Keratinocyte (primary cell): ENCODE results near the gene IL1A. TPM values are rescaled to one million over a fixed set of nuclear protein-coding genes. Genes with fewer than 3 reads are reported as not detected.

Source experiments
- DNase-seq: peaks from one replicate; pipeline ENCODE4 v3.0.0-alpha.2; 2011; ENCODE audit warnings: low read depth, missing footprints, low spot score
- FAIRE-seq: peaks from 2 replicates; lab custom pipeline; 2011; peaks lifted over from hg19 to GRCh38; lab: Jason Lieb, UNC
- H2AFZ ChIP-seq: 2 replicates; pipeline ENCODE4 v1.6.0; 2012; ENCODE audit warnings: low read length, control low read depth, inconsistent platforms; ENCODE audit not compliant: control insufficient read depth
- H3K27ac ChIP-seq: 2 replicates; pipeline ENCODE4 v1.5.1; 2011; ENCODE audit warnings: low read length; ENCODE audit not compliant: control insufficient read depth, insufficient read depth
- H3K27me3 ChIP-seq: 3 replicates; pipeline ENCODE4 v1.6.0; 2011; ENCODE audit warnings: low read length; ENCODE audit not compliant: control insufficient read depth, insufficient read depth; ENCODE audit errors: extremely low read depth
- H3K36me3 ChIP-seq, 2 experiments: 2 replicates in 1 of 2; 3 replicates in 1 of 2; pipeline ENCODE4 v1.5.1; 2011; ENCODE audit warnings: low read length in 2 of 2, mild to moderate bottlenecking in 1 of 2; ENCODE audit not compliant: control insufficient read depth in 2 of 2, insufficient read depth in 2 of 2; ENCODE audit errors: extremely low read depth in 1 of 2
- H3K4me1 ChIP-seq: 3 replicates; pipeline ENCODE4 v1.5.1; 2011; ENCODE audit warnings: low read length; ENCODE audit not compliant: control insufficient read depth, insufficient read depth; ENCODE audit errors: extremely low read depth
- H3K4me2 ChIP-seq: 3 replicates; pipeline ENCODE4 v1.6.0; 2011; ENCODE audit warnings: low read depth, low read length; ENCODE audit not compliant: control insufficient read depth, insufficient read depth; ENCODE audit errors: extremely low read depth
- H3K4me3 ChIP-seq, 3 experiments: fragments of 200-600 bp in 1 of 3; sonication (generic) in 1 of 3; 2 replicates in 2 of 3; 3 replicates in 1 of 3; pipeline ENCODE4 v1.5.1; 2011 to 2016; ENCODE audit warnings: low read length in 3 of 3, mild to moderate bottlenecking in 3 of 3, control low read depth in 2 of 3, inconsistent platforms in 1 of 3, low read depth in 1 of 3, mixed read lengths in 1 of 3, mixed run types in 1 of 3, moderate library complexity in 1 of 3; ENCODE audit not compliant: control insufficient read depth in 2 of 3, insufficient read depth in 2 of 3; ENCODE audit errors: extremely low read depth in 1 of 3
- H3K79me2 ChIP-seq: 2 replicates; pipeline ENCODE4 v1.6.0; 2012; ENCODE audit warnings: low read length; ENCODE audit not compliant: control insufficient read depth, insufficient read depth
- H3K9ac ChIP-seq: 3 replicates; pipeline ENCODE4 v1.6.0; 2011; ENCODE audit warnings: low read length; ENCODE audit not compliant: control insufficient read depth, insufficient read depth; ENCODE audit errors: extremely low read depth
- H3K9me1 ChIP-seq: 3 replicates; pipeline ENCODE4 v1.6.0; 2011; ENCODE audit warnings: low read length; ENCODE audit not compliant: control insufficient read depth, insufficient read depth; ENCODE audit errors: extremely low read depth
- H3K9me3 ChIP-seq: 2 replicates; pipeline ENCODE4 v1.5.1; 2012; ENCODE audit warnings: low read depth, low read length; ENCODE audit not compliant: control insufficient read depth
- H4K20me1 ChIP-seq: 3 replicates; pipeline ENCODE4 v1.6.0; 2011; ENCODE audit warnings: low read length; ENCODE audit not compliant: control insufficient read depth, insufficient read depth; ENCODE audit errors: extremely low read depth
- CTCF ChIP-seq, 3 experiments: IDR thresholded peaks in 1 of 3; conservative IDR thresholded peaks in 1 of 3; optimal IDR thresholded peaks in 1 of 3; 2 replicates in 2 of 3; 3 replicates in 1 of 3; pipeline versions ENCODE3 to v1.5.1; 2011; ENCODE audit warnings: low read length in 3 of 3, mild to moderate bottlenecking in 3 of 3, moderate library complexity in 2 of 3, control low read depth in 1 of 3, inconsistent platforms in 1 of 3; ENCODE audit not compliant: insufficient read depth in 2 of 3; ENCODE audit errors: extremely low read depth in 1 of 3
- EZH2 ChIP-seq: IDR thresholded peaks from one replicate; pipeline ENCODE4 v1.6.1; 2012; ENCODE audit warnings: inconsistent platforms, mild to moderate bottlenecking, low read length, moderate library complexity
- dilution Hi-C: fragments of 300-500 bp; cut with MboI; formaldehyde crosslinking; loops from one replicate; pipeline ENCODE4 v1.7.0; 2020; ENCODE audit warnings: low sequenced_read_pairs; ENCODE audit not compliant: extremely low pct_ligation_motif_present
- polyA plus RNA-seq, 5 experiments: library from polyadenylated mRNA; depleted of rRNA in 3 of 5; stranded (reverse) in 3 of 5; stranded (forward) in 1 of 5; unstranded in 1 of 5; fragments of >200 nt; gene quantifications; 1 replicate in 1 of 5; 2 replicates in 3 of 5; 3 replicates in 1 of 5; pipeline versions ENCODE4 v1.2.1 to v1.2.3, GENCODE V29; 2011 to 2012; ENCODE audit warnings: missing spikeins in 2 of 5, low read depth in 1 of 5, low replicate concordance in 1 of 5

IL1A gene
- polyA plus RNA-seq, 1 donor (not counting 4 experiments of a cell fraction or from before 2014, with no cell fraction given): 269 TPM

DNA sequence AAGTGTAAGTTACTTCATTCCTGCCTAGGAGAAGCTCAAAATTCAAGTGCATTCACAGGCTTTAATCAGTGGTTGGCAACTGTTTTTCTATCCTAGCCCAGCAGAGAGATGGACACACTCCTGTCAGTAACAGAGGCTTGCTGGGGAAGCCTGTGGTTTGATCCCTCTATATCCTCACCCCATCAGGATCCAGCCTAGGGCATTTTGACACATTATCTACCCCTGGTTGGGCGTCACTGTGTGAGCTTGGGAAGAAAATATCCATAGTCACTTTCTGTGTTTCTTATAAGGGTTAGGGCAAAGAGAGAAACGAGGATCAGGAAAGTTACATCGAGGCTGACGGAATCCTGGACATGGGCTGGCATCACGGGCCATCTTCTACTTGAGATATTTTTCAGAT is 53.5 kb downstream of the IL1A start:
- TF ChIP-seq CTCF (optimal IDR thresholded peaks at IDR 0.05 in 1 of 3, IDR thresholded peaks at IDR 0.05 in 1 of 3, conservative IDR thresholded peaks at IDR 0.05 in 1 of 3; ENCODE audit: extremely low read depth in 1 of 3, insufficient read depth in 2 of 3, low read length in 3 of 3): no peak
- no peak for TF ChIP-seq EZH2
- Histone ChIP-seq H3K9me3 (no peaks in the 10 kb centered on the region), H3K36me3 (no peaks in the 10 kb centered on the region), H3K4me1 (peaks cover 9% of the 10 kb centered on the region), H3K4me2 (no peak overlapping the region), H3K9ac (no peak overlapping the region), H3K9me1 (no peaks in the 10 kb centered on the region), H2AFZ (no peak overlapping the region), H3K79me2 (no peaks in the 10 kb centered on the region), H3K4me3 (no peak overlapping the region), H4K20me1 (no peaks in the 10 kb centered on the region), H3K27ac (no peak overlapping the region), H3K27me3 (no peaks in the 10 kb centered on the region)
- DNase-seq (no peak), FAIRE-seq (no peak)
- dilution Hi-C loops: no loop called here

GRCh38 chr2:112730216-112730615 is 54.1 kb downstream of the IL1A start:
- no peaks in the 10 kb centered on the region for H3K79me2 ChIP-seq
- H3K4me2 ChIP-seq: no peak overlapping the region
- no peaks in the 10 kb centered on the region for H3K27me3 ChIP-seq
- H3K9me3 ChIP-seq: no peaks in the 10 kb centered on the region
- H3K36me3 ChIP-seq: no peaks in the 10 kb centered on the region
- no peak for DNase-seq
- H3K4me1 ChIP-seq: peaks cover 13% of the 10 kb centered on the region
- dilution Hi-C loops: no loop called here
- no peaks in the 10 kb centered on the region for H4K20me1 ChIP-seq
- no peak for FAIRE-seq
- H3K9me1 ChIP-seq: no peaks in the 10 kb centered on the region
- no peak overlapping the region for H3K9ac ChIP-seq
- no peak overlapping the region for H2AFZ ChIP-seq
- no peak for TF ChIP-seq EZH2
- no peak for TF ChIP-seq CTCF (optimal IDR thresholded peaks at IDR 0.05 in 1 of 3, IDR thresholded peaks at IDR 0.05 in 1 of 3, conservative IDR thresholded peaks at IDR 0.05 in 1 of 3; ENCODE audit: extremely low read depth in 1 of 3, insufficient read depth in 2 of 3, low read length in 3 of 3)
- no peak overlapping the region for H3K27ac ChIP-seq
- no peak overlapping the region for H3K4me3 ChIP-seq
